Esophagus muscularis mucosa (tissue), 4 donors: ENCODE measurements around the gene CARS1. TPM values are rescaled to one million over a fixed set of nuclear protein-coding genes. Genes with fewer than 3 reads are reported as not detected.

Experiments used
- DNase-seq: peaks from one replicate; pipeline ENCODE4 v3.0.0-alpha.2; 2017; ENCODE audit errors: extremely low spot score
- H3K27ac ChIP-seq, 4 donors: fragments of 200-600 bp; sonication (generic); replicated peaks in 1 of 4; 1 replicate in 3 of 4; 2 replicates in 1 of 4; pipeline ENCODE4 v1.5.1; 2016 to 2019; ENCODE audit warnings: mild to moderate bottlenecking in 1 of 4
- H3K27me3 ChIP-seq, 4 donors: fragments of 200-600 bp; sonication (generic); one replicate each; pipeline versions ENCODE4 v1.5.1 to v1.6.0; 2016 to 2019
- H3K36me3 ChIP-seq, 4 donors: fragments of 200-600 bp; sonication (generic); one replicate each; pipeline ENCODE4 v1.5.1; 2016 to 2019
- H3K4me1 ChIP-seq, 4 donors: fragments of 200-600 bp; sonication (generic); one replicate each; pipeline ENCODE4 v1.5.1; 2016 to 2019
- H3K4me3 ChIP-seq, 4 donors: fragments of 200-600 bp; sonication (generic); 1 replicate in 2 of 4; 2 replicates in 2 of 4; pipeline ENCODE4 v1.5.1; 2016 to 2019; ENCODE audit warnings: mild to moderate bottlenecking in 4 of 4, moderate library complexity in 1 of 4
- H3K9me3 ChIP-seq, 4 donors: fragments of 200-600 bp; sonication (generic); 1 replicate in 3 of 4; 2 replicates in 1 of 4; pipeline ENCODE4 v1.5.1; 2016 to 2019
- EP300 ChIP-seq: sonication (generic); formaldehyde crosslinking; IDR thresholded peaks from one replicate; pipeline ENCODE4 v1.6.1; 2017; ENCODE audit warnings: antibody characterized with exemption
- POLR2A ChIP-seq: fragments of 450-650 bp; IDR thresholded peaks from one replicate; pipeline ENCODE4 v1.6.1; 2017; ENCODE audit warnings: antibody characterized with exemption, moderate library complexity, mild to moderate bottlenecking, low read depth
- POLR2AphosphoS5 ChIP-seq, 2 donors: sonication (generic); formaldehyde crosslinking; IDR thresholded peaks; one replicate each; pipeline ENCODE4 v1.6.1; 2017; ENCODE audit warnings: antibody characterized with exemption in 2 of 2
- WGBS: methylation state at CpG from one replicate; pipeline ENCODE4 v1.1.5; 2018; 5-methylcytosine and 5-hydroxymethylcytosine counted together
- intact Hi-C: fragments of 100-400 bp; cut with DNase I; formaldehyde crosslinking; loops from one replicate; pipeline ENCODE4 v1.15.1; 2023
- total RNA-seq, 4 donors: library from RNA; depleted of rRNA; stranded (reverse); fragments of >200 nt; gene quantifications; one replicate each; pipeline versions ENCODE4 v1.1.0 to v1.2.1, GENCODE V29; 2016
- TF ChIP-seq, protein P1 (sequence below), 3 experiments: fragments of 200-600 bp in 2 of 3; fragments of 450-650 bp in 1 of 3; sonication (generic) in 2 of 3; IDR thresholded peaks; one replicate each; pipeline ENCODE4 v1.5.1; 2017 to 2019; ENCODE audit warnings: antibody characterized with exemption in 3 of 3, mild to moderate bottlenecking in 2 of 3, moderate library complexity in 1 of 3

Gene CARS1
- total RNA-seq, 4 donors from 2014 or later = 30.3 to 35.6 (median 34.9) TPM

GRCh38 chr11:2997406-2997805 lies 59.8 kb downstream of the CARS1 start:
- TF ChIP-seq EP300 (no peak), POLR2AphosphoS5 (IDR thresholded peaks at IDR 0.05) (no peak), POLR2A (no peak)
- TF ChIP-seq, protein P1, sequence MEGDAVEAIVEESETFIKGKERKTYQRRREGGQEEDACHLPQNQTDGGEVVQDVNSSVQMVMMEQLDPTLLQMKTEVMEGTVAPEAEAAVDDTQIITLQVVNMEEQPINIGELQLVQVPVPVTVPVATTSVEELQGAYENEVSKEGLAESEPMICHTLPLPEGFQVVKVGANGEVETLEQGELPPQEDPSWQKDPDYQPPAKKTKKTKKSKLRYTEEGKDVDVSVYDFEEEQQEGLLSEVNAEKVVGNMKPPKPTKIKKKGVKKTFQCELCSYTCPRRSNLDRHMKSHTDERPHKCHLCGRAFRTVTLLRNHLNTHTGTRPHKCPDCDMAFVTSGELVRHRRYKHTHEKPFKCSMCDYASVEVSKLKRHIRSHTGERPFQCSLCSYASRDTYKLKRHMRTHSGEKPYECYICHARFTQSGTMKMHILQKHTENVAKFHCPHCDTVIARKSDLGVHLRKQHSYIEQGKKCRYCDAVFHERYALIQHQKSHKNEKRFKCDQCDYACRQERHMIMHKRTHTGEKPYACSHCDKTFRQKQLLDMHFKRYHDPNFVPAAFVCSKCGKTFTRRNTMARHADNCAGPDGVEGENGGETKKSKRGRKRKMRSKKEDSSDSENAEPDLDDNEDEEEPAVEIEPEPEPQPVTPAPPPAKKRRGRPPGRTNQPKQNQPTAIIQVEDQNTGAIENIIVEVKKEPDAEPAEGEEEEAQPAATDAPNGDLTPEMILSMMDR (IDR thresholded peaks at IDR 0.05) = no peak
- H3K9me3 ChIP-seq = no peaks in the 10 kb centered on the region
- DNase-seq = no peak
- no peak overlapping the region for H3K27ac ChIP-seq
- intact Hi-C loops = no loop called here
- H3K36me3 ChIP-seq = peaks cover 6 to 31% (median 24%) of the 10 kb centered on the region in 4 donors
- no peak overlapping the region for H3K4me3 ChIP-seq
- no peaks in the 10 kb centered on the region for H3K27me3 ChIP-seq
- 84% methylated on average over 4 of the region's 4 CpGs for WGBS
- H3K4me1 ChIP-seq = peaks cover 28 to 34% (median 32%) of the 10 kb centered on the region in 4 donors

DNA sequence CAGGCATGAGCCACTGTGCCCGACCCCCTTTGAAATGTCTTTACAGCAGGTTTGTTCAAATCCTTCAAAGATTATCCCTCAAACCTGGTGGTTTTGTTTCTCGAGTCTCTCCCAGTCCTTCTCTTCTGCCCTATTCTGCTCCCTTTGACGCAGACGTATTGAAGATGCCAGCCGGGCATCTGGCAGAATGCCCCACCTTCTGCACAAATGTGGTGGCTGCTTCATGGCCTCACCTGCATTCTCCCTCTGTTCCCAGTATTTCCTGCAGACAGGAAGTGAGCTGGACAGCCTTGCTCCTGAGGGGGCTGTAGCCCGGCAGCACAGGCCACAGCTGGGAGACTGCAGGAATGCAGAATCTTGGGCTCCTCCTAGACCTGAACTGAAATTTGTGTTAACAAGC lies 60.2 kb downstream of the CARS1 start:
- Histone ChIP-seq H3K4me3 (no peak overlapping the region), H3K4me1 (peaks cover 27 to 31% (median 30%) of the 10 kb centered on the region in 4 donors), H3K9me3 (no peaks in the 10 kb centered on the region), H3K27ac (no peak overlapping the region), H3K27me3 (no peaks in the 10 kb centered on the region), H3K36me3 (peaks cover 5 to 27% (median 20%) of the 10 kb centered on the region in 4 donors)
- intact Hi-C loops = no loop called here
- TF ChIP-seq POLR2AphosphoS5 (IDR thresholded peaks at IDR 0.05) = no peak
- TF ChIP-seq EP300 = no peak
- no peak for TF ChIP-seq POLR2A
- TF ChIP-seq, protein P1 (IDR thresholded peaks at IDR 0.05) = no peak
- WGBS = 81% methylated on average over 6 of the region's 6 CpGs
- no peak for DNase-seq

- no peaks in the 10 kb centered on the region for H3K9me3 ChIP-seq
- H3K27ac ChIP-seq = no peak overlapping the region
- no peaks in the 10 kb centered on the region for H3K27me3 ChIP-seq
- WGBS = 88% methylated on average over 11 of the region's 14 CpGs
- no peak for DNase-seq
- H3K4me3 ChIP-seq = no peak overlapping the region
- TF ChIP-seq EP300 = no peak
- TF ChIP-seq, protein P1 (IDR thresholded peaks at IDR 0.05) = no peak
- no peak for TF ChIP-seq POLR2A
- no peak for TF ChIP-seq POLR2AphosphoS5 (IDR thresholded peaks at IDR 0.05)
- H3K4me1 ChIP-seq = peaks cover 17 to 25% (median 21%) of the 10 kb centered on the region in 4 donors
- peaks cover 4 to 17% (median 10%) of the 10 kb centered on the region in 4 donors for H3K36me3 ChIP-seq
- intact Hi-C loops = no loop called here
These were observed 61.2 kb downstream of the CARS1 start for GRCh38 chr11:2995893-2996554.

GRCh38 chr11:2995031-2995561 lies 62.1 kb downstream of the CARS1 start:
- intact Hi-C loops = no loop called here
- no peak overlapping the region for H3K4me3 ChIP-seq
- H3K9me3 ChIP-seq = no peaks in the 10 kb centered on the region
- TF ChIP-seq, protein P1 (IDR thresholded peaks at IDR 0.05) = no peak
- TF ChIP-seq POLR2A (no peak), POLR2AphosphoS5 (IDR thresholded peaks at IDR 0.05) (no peak), EP300 (no peak)
- peaks cover 17 to 25% (median 21%) of the 10 kb centered on the region in 4 donors for H3K4me1 ChIP-seq
- WGBS = 88% methylated on average over 8 of the region's 13 CpGs
- H3K27ac ChIP-seq = no peak overlapping the region
- DNase-seq = no peak
- H3K36me3 ChIP-seq = peaks cover 0 to 9% (median 4%) of the 10 kb centered on the region in 4 donors
- H3K27me3 ChIP-seq = no peaks in the 10 kb centered on the region
